ENCODE results near the gene LDLRAD1. TPM values are rescaled to one million over a fixed set of nuclear protein-coding genes. Genes with fewer than 3 reads are reported as not detected.

Gene LDLRAD1
- total and polyA plus RNA-seq, 2 of the 13 experiments (the other 11 are each of a cell fraction or from before 2014, with no cell fraction given), result 2.5 to 14.0 TPM

DNA sequence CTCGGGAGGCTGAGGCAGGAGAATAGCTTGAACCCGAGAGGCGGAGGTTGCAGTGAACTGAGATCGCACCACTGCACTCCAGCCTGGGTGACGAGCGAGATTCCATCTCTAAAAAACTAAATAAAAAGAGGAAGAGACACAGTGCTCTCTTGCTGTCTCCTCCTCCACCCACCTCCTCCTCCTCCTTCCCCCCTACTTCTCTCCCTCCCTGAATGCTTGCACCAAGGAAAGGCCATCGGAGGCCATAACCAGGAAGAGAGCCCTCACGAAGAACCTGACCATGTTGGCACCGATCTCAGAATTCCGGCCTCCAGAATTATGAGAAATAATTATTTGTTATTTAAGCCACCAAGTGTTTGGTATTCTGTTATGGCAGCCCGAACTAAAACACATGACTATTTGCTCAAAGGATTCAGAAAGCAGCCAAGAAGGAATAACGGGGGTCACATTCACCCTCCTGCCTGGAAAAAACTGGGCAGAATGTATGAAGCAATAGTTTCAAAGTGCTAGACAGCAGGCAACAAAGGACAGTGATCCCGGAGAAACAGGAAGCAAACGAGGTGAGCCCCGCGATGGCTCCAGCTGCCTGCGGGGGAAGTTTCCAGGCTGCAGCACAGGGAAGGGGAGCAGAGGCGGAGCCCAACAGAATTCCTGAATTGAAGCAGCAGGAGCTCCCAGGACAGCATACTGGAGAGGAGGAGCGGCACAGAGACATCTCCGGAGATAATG is 35.8 kb downstream of the LDLRAD1 start (continued):
- TF ChIP-seq, protein P1, sequence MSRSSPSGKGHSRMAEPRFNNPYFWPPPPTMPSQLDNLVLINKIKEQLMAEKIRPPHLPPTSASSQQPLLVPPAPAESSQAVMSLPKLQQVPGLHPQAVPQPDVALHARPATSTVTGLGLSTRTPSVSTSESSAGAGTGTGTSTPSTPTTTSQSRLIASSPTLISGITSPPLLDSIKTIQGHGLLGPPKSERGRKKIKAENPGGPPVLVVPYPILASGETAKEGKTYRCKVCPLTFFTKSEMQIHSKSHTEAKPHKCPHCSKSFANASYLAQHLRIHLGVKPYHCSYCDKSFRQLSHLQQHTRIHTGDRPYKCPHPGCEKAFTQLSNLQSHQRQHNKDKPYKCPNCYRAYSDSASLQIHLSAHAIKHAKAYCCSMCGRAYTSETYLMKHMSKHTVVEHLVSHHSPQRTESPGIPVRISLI (CRISPR knock-in tag; IDR thresholded peaks at IDR 0.05; ENCODE audit: borderline replicate concordance), result peak; percentile 59; the same call in 1 of the 2 replicates
- TF ChIP-seq ZNF124 (CRISPR knock-in tag; IDR thresholded peaks at IDR 0.05) (0 out of 2 replicates have a peak, but pooled peaks have one; percentile 31), XRCC5 (optimal IDR thresholded peaks at IDR 0.05; ENCODE audit: low read length) (peak; percentile 54), ZBTB21 (CRISPR knock-in tag; IDR thresholded peaks at IDR 0.05) (no peak), PHF20 (CRISPR knock-in tag; IDR thresholded peaks at IDR 0.05) (peak; percentile 38; the same call in 1 of the 2 replicates), TERF1 (CRISPR knock-in tag; IDR thresholded peaks at IDR 0.05) (no peak), CEBPB (IDR thresholded peaks at IDR 0.05; ENCODE audit: borderline replicate concordance, low read depth, low read length) (peak; percentile 94), GABPA (IDR thresholded peaks at IDR 0.05; ENCODE audit: low read depth, low read length) (0 out of 2 replicates have a peak, but pooled peaks have one; percentile 27), GABPA (CRISPR knock-in tag; IDR thresholded peaks at IDR 0.05; ENCODE audit: low read depth) (peak; percentile 47; the same call in 1 of the 2 replicates), ZNF34 (CRISPR knock-in tag; IDR thresholded peaks at IDR 0.05; ENCODE audit: borderline replicate concordance) (0 out of 2 replicates have a peak, but pooled peaks have one; percentile 16), ZMYM4 (CRISPR knock-in tag; IDR thresholded peaks at IDR 0.05) (peak; percentile 36; the same call in 1 of the 2 replicates), PRDM10 (CRISPR knock-in tag; IDR thresholded peaks at IDR 0.05; ENCODE audit: low read depth) (no peak), KDM3A (CRISPR knock-in tag; IDR thresholded peaks at IDR 0.05; ENCODE audit: low read depth) (0 out of 2 replicates have a peak, but pooled peaks have one; percentile 30), SNAPC5 (CRISPR knock-in tag; IDR thresholded peaks at IDR 0.05; ENCODE audit: borderline replicate concordance) (0 out of 2 replicates have a peak, but pooled peaks have one; percentile 56), PLSCR1 (CRISPR knock-in tag; IDR thresholded peaks at IDR 0.05; ENCODE audit: borderline replicate concordance) (no peak)
- TF ChIP-seq, protein P2, sequence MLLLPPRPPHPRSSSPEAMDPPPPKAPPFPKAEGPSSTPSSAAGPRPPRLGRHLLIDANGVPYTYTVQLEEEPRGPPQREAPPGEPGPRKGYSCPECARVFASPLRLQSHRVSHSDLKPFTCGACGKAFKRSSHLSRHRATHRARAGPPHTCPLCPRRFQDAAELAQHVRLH (CRISPR knock-in tag; IDR thresholded peaks at IDR 0.05; ENCODE audit: borderline replicate concordance, low read depth), result 0 out of 2 replicates have a peak, but pooled peaks have one; percentile 31
- TF ChIP-seq, protein P3, sequence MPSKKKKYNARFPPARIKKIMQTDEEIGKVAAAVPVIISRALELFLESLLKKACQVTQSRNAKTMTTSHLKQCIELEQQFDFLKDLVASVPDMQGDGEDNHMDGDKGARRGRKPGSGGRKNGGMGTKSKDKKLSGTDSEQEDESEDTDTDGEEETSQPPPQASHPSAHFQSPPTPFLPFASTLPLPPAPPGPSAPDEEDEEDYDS (CRISPR knock-in tag; IDR thresholded peaks at IDR 0.05), result 0 out of 2 replicates have a peak, but pooled peaks have one; percentile 11

Measured in HepG2 (cell line).